HG03045 (cell line): ENCODE measurements around the gene LRFN3.
"Not testable (repeated sequence)": the region's sequence is repeated elsewhere in the genome, so short reads cannot be mapped to it uniquely, and the experiment has no call there.

Source experiments
- ATAC-seq: cut with Tn5 transposase; IDR thresholded peaks from one replicate; pipeline ENCODE4 v1.9.1; 2021; ENCODE audit warnings: mild to moderate bottlenecking, moderate library complexity; ENCODE audit not compliant: unreplicated experiment

Gene LRFN3

DNA sequence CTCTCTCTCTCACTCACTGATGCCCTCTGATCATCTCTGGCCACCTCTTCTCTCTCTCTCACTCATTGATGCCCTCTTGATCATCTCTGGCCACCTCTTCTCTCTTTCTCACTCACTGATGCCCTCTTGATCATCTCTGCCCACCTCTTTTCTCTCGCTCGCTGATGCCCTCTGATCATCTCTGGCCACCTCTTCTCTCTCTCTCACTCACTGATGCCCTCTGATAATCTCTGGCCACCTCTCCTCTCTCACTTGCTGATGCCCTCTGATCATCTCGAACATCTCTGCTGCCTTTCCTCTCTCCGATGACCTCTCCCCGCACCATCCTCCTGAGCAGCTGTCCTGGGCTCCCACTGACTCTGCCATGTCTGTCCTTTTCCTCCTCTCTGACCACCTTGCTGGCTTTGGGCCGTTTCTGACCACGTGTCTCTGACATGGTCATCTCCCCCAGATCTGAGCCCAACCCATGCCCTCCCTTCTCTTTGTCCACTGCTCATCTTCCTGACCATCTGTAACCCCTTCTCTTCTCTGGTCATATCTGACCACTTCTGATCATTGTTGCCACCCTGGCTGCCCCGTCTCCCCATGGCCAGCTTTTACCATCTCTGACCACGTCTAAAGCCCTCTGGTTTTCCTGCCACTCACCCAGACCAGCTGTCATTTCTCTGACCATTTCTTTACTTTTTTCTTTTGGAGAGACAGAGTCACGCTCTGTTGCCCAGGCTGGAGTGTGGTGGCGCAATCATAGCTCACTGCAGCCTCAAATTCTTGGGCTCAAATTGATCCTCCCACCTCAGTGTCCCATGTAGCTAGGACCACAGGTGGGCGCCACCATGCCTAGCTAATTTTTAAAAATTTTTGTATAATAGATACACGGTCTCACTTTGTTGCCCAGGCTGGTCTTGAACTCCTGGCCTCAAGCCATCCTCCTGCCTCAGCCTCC lies 2.4 kb downstream of the LRFN3 start:
- ATAC-seq: no peak

DNA sequence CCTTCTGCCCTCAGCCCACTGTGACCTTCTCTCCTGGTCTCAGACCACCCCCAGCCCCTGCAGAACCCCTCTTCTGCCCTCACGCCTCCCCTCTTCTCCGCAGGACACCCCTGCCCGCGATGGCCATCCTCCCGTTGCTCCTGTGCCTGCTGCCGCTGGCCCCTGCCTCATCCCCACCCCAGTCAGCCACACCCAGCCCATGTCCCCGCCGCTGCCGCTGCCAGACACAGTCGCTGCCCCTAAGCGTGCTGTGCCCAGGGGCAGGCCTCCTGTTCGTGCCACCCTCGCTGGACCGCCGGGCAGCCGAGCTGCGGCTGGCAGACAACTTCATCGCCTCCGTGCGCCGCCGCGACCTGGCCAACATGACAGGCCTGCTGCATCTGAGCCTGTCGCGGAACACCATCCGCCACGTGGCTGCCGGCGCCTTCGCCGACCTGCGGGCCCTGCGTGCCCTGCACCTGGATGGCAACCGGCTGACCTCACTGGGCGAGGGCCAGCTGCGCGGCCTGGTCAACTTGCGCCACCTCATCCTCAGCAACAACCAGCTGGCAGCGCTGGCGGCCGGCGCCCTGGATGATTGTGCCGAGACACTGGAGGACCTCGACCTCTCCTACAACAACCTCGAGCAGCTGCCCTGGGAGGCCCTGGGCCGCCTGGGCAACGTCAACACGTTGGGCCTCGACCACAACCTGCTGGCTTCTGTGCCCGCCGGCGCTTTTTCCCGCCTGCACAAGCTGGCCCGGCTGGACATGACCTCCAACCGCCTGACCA lies 3.3 kb downstream of the LRFN3 start:
- ATAC-seq: no peak

DNA sequence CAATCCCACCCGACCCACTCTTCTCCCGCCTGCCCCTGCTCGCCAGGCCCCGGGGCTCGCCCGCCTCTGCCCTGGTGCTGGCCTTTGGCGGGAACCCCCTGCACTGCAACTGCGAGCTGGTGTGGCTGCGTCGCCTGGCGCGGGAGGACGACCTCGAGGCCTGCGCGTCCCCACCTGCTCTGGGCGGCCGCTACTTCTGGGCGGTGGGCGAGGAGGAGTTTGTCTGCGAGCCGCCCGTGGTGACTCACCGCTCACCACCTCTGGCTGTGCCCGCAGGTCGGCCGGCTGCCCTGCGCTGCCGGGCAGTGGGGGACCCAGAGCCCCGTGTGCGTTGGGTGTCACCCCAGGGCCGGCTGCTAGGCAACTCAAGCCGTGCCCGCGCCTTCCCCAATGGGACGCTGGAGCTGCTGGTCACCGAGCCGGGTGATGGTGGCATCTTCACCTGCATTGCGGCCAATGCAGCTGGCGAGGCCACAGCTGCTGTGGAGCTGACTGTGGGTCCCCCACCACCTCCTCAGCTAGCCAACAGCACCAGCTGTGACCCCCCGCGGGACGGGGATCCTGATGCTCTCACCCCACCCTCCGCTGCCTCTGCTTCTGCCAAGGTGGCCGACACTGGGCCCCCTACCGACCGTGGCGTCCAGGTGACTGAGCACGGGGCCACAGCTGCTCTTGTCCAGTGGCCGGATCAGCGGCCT lies 4.1 kb downstream of the LRFN3 start:
- ATAC-seq: no peak

DNA sequence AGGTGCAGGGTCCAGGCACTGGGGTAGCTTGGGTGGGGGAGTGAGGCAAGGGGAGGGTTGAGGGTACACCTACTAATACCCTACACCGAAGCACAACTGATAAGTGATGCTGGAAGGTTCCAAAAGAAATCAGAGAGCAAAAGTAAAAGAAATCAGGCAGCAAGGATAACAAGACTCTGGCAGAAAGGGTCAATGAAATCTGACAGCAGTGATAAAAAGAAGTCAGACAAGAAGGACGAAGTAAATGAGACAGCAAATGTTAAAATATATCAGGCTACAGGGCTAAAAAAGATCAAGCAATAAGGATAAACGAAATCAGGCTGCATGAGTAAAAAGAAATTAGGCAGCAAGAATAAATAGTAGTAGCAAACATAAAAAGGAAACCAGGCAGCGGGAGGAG lies 4.7 kb downstream of the LRFN3 start:
- no peak for ATAC-seq

DNA sequence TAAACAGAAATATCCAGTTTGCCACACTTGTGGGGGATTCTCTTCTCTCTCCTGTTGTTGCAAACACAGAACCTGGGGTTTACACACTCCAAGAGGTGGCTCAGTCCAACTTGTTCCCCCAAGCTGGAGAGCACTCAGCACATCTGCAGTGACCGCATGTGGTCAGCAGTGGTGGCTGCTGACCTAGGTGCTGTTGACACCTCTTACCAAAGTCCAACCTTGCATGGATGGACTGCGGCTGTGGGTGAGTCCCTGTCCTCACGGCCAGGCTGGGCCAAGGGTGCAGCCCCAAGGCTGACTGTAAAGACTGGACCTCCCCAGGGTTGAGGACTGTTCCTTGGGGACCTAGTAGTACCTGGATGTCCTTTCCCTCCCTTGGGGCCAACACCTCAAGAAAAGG lies 6.1 kb downstream of the LRFN3 start:
- ATAC-seq: no peak

DNA sequence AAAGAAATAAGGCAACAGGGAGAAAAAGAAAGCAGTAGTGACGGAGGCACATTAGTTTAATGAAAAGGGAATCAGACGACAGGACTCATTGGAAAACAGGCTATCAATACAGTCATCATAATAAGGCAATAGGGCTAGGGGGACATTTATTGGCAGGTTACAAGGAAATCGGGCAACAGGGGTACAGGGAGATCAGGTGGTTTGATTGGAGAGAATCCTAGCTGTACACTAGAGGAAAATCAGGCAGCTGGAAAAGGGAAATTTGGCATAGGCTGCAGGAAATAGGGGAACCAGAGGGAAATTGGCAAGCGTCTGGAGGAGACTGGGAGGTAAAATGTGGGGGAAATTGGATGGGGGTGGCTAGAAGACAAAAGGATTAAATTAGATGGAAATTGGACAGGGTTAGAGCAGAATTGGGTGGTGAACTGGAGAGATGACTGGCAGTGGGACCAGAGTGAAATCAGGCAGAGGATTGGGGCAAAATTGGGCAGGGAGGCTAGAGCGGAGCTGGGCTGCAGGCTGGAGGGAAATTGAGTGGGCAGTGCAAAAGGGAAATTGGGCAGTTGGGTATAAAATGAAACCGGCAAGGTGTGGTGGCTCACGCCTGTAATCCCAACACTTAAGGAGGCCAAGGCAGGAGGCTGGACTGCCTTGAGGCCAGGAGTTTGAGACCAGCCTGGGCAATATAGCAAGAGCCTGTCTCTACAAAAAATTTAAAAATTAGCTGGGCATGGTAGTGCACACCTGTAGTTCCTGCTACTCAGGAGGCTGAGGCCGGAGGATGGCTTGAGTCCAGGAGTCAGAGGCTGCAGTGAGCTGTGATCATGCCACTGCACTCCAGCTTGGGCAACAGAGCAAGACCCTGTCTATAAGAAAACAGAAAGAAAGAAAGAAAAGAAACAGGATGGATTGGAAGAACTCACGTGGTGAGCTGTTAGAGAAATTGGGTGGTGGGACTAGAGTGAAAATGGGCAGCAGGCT lies 7.4 kb downstream of the LRFN3 start:
- no peak for ATAC-seq

DNA sequence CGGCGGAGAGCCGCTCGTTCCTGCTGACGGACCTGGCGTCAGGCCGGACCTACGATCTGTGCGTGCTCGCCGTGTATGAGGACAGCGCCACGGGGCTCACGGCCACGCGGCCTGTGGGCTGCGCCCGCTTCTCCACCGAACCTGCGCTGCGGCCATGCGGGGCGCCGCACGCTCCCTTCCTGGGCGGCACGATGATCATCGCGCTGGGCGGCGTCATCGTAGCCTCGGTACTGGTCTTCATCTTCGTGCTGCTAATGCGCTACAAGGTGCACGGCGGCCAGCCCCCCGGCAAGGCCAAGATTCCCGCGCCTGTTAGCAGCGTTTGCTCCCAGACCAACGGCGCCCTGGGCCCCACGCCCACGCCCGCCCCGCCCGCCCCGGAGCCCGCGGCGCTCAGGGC lies 8.4 kb downstream of the LRFN3 start:
- ATAC-seq: no peak

DNA sequence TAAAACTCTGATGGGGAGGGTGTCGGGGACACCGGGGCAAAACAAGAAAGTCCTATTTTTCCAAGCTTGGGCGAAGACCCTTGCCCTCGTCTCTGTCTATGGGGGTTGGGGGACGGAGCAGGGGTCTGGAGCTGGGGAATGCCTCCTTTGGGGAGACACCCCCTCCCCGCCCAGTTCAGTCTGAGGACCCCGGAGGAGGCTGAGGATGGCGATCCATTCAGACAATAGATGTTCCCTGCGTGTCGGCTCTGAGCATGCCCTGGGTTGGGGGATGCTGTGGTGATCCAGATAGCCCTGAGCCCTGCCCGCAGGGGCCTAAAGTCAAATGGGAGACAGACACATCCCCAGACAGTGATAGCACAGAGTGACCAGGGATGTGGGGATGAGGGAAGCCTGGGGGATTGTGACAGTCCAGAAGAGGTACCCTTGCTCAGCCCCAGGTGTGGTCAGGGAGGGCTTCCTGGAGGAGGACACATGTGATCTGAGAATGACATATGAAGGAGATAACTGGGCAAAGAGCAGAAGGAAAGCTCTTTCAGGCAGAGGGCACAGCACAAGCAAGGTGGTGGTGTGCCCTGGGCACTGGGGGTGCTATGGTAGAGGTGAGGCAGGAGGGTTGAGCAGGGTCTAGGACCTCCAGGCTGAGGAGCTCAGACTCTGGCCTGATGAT lies 9.1 kb downstream of the LRFN3 start:
- ATAC-seq: no peak

DNA sequence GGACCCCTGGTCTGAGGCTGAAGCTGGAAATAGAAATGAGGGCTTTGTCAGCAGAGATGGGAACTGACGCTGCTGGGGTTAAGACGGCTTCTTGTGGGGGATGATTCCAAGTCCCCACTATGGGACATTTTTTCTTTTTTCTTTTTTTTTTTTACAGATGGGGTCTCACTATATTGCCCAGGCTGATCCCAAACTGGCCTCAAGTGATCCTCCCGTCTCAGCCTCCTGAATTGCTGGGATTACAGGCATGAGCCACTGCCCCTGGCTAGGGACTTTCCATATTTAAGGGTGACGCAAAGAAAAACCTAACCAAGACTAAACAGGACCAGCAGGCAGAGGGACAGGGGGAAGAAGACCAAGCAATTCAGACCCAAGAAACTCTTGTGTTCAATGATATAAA lies 10.0 kb downstream of the LRFN3 start:
- no peak for ATAC-seq

DNA sequence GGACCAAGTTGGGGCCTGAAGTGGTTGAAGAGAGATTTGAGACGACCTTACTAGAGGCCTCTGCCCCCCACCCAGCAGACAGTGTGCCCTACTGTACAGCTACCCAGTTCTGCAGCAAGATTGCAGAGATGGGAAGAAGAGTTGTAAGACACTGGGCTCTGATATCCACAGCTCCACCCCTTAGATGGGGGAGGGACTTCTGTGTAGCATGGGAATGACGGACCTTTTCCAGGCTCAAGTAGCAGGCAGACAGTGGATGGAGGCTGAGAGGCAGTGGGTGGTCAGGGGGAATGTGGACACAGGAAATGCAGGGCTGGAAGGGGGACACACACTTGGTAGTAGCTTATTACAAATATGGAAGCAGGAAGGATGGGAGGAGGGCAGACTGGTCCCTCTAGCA lies 13.0 kb downstream of the LRFN3 start:
- no peak for ATAC-seq

DNA sequence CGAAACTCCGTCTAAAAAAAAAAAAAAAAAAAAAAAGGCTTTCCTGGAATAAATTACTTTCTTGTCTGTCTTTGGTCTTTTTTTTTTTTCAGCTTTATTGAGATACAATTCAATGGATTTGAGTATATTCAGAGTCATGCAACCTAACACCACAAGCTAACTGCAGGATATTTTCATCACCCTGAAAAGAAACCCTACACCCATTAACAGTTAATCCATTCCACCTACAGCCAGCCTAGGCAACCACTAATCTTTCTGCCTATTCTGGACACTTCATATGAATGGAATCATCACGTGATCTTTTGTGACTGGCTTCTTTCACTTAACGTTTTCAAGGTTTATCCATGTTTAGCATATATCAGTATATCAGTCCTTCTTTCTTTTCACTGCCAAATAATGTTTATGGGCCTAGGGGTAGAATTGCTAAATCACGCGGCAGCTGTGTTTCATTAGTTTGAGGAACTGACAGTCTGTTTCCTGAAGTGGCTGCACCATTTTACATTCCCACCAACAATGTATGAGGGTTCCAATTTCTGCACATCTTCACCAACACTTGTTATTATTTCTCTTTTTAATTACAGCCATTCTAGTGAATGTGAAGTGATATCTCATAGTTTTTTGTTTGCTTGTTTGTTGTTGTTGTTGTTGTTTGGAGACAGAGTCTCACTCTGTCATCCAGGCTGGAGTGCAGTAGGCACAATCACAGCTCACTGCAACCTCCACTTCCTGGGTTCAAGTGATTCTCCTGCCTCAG lies 19.9 kb downstream of the LRFN3 start:
- ATAC-seq: no peak

DNA sequence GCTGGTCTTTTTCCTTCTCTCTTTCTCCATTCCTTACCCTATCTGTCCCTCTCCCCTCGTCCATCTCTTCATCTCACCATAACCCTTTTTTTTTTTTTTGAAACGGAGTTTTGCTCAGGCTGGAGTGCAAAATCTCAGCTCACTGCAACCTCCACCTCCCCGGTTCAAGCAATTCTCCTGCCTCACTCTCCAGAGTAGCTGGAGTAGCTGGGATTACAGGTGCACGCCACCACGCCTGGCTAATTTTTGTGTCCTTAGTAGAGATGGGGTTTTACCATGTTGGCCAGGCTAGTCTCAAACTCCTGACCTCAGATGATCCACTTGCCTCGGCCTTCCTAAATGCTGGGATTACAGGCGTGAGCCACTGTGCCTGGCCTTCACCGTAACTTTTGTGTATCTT lies 21.2 kb downstream of the LRFN3 start:
- not testable (repeated sequence) for ATAC-seq

DNA sequence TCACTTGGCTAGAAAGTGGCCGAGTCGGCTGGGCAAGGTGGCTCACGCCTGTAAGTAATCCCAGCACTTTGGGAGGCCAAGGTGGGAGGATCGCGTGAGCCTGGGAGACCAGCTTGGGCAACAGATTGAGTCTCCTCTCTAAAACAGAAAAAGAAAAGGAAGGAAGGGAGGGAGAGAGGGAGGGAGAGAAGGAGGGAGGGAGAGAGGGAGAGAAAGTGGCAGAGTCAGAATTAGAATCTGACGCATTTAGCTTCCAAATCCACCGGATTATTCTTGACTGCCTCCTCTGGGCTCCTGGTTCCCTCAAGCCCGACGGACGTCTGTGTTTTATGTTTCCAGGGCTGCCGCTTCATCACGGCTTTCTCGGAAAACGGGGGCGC lies 22.5 kb downstream of the LRFN3 start:
- ATAC-seq: no peak

DNA sequence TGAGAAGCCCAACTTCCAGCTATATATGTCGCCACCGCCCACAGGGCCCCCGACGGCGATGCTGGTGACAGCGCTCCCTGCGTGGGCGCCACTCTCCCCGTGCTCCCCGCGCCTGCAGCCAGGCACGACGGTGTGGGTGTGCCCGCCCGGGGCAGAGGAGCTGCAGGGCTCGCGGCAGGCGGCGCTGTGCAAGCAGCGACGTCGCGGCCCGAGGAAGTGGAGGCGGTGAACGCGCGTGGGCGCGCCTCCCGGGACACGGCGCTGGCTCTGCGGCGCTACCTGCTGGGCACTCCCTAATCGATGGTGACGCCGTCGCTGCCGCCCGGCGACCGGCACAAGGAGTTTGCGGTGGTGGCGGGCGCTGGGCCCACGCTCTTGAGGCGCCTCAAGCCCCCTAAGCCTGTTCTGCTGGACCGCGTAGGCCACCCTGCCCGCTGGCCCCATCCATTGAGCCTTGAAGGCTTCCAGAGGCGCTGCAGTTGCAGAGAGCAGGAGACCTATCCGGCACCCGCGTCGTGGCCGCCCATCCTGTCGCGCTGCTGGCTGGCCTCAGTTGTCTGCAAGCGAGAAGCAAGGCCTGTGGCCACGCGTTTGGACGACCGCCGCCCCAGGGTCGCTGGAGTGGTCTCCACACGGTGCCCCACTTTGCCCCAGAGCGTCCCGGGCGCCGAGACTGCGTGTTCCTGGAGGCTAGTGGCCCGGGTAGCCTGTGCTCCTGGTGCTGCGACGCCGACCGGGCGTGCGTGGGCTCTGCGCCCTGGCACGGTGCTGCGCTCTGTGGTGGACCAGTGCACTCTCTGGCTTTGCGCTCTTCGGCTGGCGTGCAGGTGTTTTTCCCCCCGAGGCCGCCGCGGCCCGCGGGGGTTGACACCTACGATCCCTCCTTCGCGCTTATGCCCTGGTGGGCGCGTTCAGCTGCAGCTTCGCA lies 23.1 kb downstream of the LRFN3 start:
- ATAC-seq: no peak

DNA sequence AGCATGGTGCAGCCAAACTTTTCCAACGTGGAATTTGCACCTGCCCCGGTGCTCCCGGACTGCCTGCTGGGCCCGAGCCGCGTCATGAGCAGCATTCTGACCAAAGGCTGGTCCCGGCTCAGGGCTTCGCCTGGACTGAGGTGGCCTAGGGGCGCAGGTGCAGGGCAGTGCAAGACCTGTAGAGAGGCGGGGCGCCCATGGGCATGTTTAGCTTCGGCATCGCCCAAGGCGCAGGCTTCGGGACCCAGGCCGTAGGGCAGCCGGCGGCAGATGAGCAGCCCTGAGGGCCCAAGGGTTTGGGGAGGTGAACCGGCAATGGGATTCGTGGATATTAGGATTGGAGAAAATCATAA lies 23.8 kb downstream of the LRFN3 start:
- ATAC-seq: no peak

DNA sequence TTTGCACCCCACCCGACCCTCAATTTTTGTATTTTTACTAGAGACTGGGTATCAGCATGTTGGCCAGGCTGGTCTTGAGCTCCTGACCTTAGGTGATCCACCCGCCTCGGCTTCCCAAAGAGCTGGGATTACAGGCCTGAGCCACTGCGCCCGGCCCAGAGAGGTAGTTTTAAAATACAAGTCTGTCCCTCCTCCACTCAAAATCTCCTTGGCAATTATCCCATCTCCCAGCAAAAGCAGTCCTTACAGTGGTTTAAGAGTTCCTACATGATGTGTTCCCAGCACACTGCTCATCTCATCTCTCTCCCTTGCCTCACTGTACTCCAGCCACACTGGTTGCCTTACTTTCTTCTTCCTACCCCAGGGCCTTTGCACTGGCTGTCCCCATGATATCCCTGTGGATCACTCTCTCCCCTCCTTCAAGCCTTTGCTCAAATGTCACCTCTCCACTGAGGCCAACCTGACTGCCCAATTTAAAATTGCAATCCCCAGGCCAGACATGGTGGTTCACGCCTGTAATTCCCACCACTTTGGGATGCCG lies 24.3 kb downstream of the LRFN3 start:
- no peak for ATAC-seq

DNA sequence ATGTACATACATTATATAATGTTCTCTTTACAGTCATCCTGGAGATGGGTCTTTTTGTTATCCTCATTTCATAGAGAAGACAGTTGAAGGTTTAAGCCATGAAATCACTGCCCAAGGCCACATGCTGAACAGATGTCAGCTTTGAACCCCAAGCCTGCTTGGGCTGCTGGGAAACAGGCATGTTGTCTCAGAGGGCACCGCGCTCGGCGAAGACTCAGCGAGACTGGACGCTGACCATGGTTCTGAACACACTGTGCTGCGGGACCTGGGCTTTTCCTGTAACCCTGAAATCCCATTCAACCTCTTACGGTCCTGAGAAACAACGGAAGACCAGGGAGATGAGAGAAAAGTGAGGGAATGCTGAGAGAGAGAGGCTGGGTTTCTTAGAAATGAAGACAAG lies 27.3 kb downstream of the LRFN3 start:
- no peak for ATAC-seq

DNA sequence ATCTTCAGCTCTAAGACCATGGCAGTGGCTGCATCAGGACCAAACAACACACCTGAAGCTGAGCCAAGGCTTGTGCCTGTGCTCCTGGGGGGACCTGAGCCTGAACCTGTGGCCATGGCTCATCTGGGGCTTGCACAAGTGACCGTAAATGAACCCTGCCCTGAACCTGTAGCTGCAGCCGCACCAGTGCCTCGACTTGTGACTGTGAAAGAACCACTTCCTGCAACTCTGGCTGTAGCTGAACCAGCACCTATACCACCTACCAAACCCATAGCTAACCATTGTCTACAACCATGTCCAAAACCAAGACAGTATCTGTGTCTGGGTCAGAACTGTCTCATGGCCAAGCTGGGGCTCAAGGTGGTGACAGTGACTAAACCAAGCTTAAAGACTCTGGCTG lies 30.6 kb downstream of the LRFN3 start:
- ATAC-seq: no peak
